ENCODE measurements around the gene TIMP2.
A peak's percentile ranks its signal among the peaks of the same experiment; 100 is the strongest.
"Not testable (repeated sequence)": the region's sequence is repeated elsewhere in the genome, so short reads cannot be mapped to it uniquely, and the experiment has no call there.

The TIMP2 gene

DNA sequence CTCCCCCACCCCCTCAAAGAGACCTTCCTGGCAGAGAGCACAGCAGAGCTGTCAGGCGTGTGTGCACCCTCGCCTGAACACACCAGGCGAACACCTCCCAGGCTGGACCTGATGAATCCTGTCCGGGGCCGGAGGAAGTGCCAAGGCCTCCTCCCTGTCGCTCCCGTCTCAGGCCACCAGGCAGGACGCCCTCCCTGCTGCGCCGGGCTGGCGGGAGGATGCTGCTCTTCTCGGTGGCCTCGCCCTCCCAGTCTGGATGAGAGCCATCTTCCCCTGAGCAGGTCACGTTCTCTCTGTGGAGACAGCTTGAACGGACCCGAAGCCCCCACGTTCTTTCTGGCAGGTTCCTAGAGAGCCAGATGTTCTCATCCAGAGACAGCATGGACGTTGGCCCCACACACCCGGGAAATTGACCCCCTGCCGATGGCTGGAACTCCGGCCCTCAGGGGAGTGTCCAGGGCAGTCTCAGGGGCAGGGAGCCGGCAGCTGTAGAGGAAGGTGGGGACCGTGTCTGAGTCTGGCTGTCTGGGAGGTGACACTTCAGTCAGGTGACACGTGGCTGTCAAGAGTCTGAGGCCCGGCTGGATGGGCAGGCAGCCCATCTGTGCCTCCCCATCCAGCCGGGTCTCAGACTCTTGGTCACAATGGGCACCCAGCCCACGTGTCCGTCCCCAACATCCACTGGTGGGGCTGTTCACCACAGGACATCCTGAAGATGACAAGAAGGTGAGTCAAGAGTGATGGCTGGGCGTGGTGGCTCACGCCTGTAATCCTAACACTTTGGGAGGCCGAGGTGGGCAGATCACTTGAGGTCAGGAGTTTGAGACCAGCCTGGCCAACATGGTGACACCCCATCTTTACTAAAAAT is 5.0 kb upstream of the TIMP2 start:
- no peak for DNase-seq

DNA sequence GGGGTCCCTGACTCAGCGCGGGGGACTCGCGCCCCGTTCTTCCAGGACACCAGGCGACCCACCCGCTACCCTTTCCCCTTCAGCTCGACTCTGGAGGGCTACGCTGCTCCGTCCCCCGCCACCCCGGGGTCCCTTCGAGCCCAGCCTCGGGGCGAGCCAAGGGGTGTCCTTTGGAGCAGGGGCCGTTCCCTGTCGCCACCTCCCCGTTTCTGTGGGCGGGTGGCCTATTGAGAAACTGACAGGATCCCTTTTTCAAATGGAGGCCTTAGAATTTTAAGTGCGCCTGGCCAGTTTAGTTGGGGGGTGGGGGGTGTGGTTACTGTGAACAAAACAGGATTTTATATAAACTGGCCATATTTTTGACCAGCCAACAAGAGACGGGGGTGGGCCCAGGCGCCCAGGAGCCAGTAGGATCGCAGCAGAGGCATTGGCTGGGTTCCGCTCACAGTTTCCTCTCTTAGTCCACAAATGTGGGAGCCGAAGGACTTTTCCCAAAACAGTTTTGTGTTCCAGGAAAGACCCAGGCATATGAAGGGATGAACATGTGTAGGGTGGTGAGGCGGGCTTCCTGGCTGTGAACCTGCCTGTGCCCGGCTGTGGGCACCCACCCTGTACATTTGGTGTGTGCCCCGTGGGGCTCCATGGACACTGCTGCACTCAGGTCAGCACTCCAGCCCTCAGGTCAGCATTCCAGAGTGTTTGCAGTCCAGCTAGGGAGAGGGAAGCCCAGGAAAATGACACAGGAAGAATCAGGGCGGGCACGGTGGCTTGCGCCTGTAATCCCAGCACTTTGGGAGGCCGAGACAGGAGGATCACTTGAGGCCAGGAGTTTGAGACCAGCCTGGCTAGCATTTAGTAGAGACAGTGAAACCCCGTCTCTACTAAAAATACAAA is 722 bp upstream of the TIMP2 start:
- peak; percentile 73 for DNase-seq

DNA sequence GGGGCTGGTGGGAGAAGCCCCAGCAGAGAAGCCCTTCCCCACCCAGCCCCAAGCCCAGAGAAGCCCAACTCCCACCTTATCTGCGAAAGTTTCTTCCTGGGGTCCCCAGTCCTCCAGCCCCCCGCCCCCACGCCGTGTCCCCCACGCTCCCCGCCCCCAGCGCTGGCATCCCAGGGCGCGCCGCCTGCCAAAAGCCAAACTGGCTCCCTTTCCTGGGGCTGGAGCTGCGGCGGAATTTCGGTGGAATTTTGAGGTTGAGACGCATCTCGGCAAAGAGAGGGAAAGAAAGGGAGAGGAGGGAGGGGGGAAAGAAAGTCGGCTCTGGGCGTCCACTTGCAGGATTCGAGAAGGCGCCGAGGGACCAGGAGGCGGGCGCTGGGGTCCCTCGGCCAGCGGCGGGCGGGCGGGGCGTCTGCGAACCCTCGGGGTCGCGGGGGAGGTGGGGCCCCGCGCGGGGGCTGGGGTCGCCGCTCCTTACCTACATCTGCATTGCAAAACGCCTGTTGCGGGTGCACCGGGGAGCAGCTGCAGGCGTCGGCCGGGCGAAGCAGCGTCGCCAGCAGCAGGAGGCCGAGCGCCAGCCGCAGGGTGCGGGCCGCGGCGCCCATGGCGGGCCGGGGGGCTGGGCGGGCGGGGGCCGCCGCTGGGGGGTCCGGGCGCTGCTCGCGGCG is 571 bp downstream of the TIMP2 start:
- peak; percentile 57 for DNase-seq

DNA sequence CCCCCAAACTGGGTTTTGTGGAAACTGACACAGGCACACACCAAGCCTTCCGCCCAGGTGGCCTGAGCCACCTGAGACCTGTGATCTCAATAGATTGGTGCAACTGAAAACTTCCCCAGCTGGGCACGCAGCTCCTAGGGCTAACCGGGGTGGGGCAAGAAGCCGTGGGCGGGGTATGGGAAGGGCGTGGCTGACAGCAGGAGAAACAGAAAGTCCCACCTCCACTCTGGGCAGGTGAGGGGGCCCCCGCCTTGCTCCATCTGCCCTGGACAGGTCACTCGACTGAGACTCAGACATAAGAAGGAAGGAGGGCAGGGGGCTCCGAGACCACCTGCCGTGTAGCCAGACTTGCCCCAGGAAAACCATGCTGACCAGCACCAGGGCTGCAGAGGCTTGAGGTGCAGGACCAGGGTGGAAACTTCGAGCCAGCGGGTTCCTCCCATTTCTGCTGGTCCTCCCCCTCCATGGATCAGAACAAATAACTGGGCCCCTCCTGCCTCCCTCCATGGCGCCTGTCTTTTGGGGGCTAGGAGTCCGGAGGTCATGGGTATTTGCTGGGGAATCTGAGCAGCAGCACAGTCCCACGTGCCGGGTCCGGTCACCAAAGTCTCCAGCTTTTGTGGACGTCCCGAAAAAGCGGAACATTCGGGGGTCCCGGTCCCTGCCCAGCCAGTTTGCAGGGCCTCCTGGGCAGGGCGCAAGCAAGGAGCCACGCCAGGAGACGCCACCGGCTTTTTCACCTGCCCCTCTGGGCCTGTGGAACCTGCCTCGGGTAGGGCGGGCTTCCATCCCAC is 1.3 kb downstream of the TIMP2 start:
- no peak for DNase-seq

DNA sequence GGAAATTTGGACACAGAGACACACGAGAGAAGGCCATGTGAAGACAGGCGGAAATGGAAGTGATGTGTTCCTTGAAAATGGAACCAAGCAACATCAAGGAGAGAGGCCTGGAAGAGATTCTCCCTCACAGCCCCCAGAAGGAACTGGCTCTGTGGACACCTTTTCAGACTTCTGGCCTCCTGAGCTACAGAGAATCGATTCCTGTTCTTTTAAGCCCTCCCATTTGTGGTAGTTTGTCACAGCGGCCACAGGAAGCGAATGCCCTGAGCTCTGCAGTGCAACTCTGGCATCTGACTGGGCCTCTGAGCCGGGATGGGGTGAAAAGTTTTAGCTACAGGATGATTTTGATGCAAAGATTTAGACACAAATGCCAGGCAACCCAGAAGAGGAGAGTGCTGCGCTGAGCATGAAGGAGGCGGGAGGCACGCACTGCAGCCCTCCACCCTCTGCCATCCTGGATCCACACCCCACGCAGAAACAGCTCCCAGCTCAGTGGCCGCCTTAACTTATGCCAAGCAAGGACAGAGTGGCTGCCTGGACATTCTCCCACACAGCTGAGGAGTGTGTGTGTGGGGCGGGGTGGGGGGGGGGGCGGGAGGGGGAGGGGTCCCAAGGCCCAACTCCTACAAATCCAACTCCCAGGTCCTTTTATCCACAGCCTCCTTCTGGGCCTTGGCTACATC is 2.2 kb downstream of the TIMP2 start:
- no peak for DNase-seq

DNA sequence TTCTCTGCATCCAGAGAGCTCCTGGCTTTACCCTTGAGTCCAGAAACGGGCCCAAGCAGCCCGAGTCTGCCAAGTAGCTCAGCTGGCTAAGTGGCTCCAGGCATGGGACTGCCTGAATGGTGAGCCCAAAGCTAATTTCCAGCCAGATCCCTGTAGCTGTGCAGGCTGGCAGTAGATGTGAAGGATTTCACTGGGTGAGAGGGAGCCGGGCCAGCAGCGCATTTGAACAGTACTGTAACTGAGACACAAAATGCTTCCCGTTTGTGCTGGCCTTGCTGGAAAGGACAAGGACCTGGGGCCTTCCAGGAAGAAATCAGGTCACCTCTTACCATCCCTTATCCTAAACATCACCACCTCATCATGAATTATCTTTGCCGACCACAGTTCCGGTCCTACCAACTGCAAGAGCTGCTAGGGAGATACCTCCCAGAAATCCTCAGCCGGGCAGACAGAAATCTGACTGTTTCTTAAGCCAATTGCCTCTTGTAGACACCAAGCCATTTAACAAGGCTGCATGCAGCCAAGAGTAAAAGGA is 3.7 kb downstream of the TIMP2 start:
- no peak for DNase-seq

DNA sequence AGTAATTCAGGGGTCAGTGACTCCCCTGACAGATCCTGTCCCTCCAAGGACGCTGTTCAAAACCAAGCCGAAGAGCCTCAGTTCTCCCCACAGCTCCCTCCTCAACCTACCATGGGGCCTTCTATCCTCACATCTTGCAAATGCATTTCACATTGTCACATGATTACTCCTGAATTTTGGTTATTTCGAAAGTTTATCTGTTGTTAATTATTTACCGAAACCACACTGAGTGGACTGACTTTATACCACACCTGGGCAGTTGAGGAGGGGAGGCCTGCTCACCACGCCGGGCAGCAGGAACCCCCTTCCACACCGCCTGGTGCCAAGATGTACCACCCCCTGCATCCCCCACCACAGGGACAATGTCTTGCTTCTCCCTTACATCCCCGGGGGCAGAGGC is 4.7 kb downstream of the TIMP2 start:
- DNase-seq, result no peak

DNA sequence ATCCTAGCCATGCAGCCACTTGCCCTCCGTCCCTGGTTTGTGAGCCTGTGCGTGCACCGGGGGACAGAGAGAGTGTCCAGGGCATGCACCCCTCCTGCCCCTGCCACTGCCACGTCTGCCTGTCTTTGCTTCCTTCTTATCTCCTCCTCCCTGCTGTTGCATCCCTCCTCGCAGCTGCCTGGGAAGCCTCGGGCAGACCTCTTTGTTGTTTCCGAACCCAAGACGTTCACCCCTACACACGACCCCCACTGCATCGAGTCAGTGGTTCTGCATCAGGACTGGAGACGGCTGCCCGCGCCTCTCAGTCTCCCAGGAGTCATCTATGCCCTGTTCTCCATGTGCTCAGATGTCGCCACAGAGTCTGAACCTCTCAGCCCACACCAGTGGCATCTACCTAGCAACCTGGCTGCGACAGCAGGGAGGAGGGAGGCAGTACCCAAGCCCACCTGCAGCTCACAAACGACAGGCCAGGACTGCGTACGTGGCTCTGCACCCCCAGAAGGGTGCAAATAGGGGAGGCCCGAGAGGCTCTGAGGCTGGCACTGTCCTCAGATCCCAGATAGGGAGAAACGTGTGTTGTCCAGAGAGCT is 5.2 kb downstream of the TIMP2 start:
- DNase-seq, result no peak

DNA sequence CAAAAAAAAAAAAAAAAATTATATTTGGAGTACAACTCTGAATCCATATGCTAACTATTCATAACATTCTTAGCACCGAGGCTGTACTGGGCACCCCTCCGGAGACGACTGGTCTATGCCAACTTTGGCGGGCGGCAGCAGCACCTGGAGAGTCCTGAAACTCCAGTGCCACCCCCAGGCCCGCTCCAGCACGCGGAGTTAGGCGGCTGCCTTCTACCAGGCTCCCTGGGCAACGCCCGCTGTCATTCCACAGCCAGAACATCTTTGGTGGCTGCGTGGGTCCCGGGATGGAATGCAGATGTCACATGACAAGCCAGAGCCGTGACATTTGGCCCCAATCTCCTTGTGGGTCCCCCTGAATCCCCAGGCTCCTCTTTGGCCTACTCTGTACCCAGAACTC is 6.2 kb downstream of the TIMP2 start:
- DNase-seq, result no peak

DNA sequence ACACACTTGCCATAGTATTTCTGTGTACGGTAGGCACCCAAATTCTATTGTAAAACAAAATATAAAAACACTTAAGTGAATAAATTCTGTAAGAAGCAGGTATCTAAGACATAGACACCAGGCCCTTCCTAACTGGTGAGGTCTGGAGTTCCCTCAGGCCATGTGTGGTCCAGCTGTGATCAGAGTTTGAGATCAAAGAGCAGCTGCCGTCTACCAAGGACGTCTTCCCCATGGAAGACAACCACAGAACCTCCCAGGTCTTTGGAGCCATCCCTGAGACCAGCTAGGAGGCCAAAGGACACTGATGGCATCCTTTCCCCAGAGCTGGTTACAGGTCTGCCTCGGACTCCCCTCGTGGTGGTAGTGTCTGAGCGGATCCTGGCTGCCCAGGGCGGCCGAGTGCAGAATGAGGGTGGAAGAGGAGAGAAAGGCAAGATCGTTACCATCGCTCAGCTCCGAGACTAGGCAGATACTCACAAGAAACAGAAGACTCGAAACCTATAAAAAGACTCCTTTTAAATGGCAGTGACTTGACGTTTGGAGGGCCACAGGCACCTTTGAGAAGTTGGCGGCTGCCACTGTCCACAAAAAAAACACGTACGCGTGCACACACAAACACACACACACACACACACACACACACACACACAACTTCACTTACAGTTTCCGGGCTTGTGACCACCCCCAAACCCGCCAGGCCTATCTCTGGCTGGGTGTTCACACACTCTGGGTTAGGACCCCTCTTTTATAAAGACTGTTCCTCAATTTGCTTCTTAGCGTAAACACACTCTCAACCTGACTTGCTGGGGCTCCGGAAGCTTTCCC is 7.5 kb downstream of the TIMP2 start:
- no peak for DNase-seq

DNA sequence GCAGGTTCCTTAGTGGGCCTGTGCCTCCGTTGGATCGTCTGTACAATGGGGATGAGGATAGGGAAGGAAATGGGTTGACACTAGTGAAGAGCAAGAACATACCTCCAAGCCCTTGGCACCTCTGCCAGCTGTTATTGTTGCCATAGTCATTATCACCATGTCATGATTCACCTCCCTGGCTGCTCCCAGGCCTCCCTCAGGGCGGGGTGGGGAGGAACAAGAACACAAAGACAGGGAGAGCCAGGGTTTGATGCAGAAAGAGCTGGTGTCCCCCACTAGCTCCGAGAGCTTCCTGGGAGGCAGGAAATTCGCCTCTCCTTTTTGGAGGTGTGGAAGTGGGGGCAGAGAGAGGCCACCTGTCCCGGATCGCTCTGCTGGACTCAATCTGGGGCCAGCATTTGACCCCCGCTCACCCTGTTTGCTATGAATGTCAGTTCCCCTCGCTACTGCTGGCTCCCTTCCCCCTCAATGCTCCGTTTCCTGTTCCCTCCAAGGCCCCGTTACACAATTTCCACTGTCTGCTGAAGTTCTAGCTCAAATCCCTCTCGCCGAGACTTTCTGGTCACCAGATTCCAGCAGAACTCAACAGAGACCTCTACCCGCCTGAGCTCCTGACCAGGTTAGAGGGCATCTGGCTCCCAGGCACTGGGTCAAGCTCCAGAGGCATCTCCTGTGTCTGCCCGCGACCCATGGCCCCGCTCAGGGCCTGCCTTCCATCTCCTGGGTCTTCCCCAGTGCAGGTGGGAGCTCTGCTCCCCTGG is 9.1 kb downstream of the TIMP2 start:
- peak; percentile 41 for DNase-seq

DNA sequence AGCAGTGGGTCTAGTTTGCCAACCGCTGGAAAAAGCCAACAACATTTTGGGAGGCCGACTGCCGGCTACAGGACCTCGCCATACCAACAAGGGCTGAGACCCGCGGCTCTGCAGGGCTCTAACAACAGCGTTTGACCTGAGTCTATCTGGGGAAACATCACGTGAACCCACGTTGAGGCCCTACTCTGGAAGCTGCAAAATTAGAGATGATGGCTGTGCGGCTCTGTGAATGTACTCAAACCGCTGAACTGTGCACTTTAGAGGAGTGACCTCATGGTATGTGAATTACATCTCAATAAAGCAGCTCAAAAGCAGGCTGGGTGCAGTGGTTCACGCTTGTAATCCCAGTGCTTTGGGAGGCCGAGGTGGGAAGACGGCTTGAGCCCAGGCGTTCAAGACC is 12.1 kb downstream of the TIMP2 start:
- DNase-seq, result no peak

DNA sequence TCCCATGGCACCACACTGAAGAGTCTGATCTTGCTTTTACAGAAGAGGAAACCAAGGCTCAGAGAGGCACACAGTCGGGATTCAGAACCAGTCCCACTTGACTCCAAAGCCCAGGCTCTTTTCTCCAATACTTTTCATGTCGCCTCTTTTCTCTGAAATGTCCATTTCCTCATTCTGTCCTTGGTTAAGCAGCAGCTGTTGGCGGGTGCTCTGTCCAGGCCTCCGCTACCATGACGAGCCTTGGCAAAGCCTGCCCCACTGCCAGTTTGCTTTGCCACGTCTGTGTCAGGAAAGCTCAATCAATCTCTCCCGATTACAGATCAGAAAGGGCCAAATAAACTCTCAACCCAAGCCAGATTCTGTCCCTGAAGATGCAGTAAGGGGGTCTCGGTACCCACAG is 13.1 kb downstream of the TIMP2 start:
- DNase-seq, result no peak

DNA sequence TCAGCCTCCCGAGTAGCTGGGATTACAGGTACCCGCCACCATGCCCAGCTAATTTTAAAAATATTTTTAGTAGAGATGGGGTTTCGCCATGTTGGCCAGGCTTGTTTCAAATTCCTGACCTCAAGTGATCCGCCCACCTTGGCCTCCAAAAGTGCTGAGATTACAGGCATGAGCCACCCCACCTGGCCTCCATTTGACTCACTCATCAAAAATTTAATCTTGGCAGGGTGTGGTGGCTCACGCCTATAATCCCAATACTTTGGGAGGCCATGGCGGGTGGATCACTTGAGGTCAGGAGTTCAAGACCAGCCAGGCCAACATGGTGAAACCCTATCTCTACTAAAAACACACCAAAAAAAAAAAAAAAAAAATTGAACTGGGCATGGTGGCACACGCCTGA is 13.6 kb downstream of the TIMP2 start:
- not testable (repeated sequence) for DNase-seq

DNA sequence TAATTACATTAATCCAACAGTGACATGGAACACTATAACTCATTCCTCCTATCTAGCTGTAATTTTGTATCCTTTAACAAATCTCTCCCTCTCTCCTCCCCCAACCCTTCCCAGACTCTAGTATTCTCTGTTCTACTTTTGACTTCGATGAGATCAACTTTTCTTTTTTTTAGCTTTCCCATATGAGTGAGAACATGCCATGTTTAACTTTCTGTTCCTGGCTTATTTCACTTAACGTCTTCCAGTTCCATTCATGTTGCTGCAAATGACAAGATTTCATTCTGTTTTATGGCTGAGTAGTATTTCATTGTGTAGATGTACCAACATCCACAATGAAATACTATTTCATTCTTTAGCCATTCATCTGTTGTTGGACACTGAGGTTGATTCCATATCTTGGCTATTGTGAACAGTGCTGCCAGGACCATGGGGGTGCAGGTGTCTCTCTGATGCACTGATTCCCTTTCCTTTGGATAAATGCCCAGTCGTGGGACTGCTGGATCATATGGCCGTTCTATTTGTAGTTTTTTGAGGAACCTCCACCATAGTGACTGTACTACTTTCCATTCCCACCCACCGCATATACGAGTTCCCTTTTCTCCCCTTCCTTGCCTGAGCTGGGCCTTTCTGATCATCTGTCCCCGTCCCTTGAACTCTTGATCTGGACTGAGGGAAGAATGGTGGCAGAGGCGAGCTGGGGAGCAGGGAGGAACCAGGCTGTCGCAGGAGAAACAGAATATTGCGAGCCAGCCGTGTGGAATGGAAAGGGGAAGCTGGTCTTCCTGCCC is 14.5 kb downstream of the TIMP2 start:
- no peak for DNase-seq

DNA sequence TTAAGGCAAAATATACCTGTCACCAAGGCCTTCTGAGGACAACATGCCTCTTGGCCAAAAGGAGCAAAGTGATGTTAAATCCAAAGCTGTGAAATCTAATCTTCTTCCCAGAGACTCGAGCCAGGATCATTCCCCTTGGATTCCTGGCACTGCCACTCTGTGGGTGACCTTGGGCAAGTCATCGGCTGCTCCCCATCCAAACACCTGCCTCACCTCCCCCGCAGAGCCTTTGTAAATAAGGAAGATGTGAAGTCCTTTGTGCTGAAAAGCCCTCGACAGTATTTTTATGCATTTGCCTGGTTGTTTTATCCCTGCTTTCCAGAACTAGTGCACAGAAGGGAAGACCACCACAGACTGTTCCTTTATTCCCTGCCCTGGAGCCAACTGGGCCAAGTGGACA is 16.8 kb downstream of the TIMP2 start:
- DNase-seq, result no peak

DNA sequence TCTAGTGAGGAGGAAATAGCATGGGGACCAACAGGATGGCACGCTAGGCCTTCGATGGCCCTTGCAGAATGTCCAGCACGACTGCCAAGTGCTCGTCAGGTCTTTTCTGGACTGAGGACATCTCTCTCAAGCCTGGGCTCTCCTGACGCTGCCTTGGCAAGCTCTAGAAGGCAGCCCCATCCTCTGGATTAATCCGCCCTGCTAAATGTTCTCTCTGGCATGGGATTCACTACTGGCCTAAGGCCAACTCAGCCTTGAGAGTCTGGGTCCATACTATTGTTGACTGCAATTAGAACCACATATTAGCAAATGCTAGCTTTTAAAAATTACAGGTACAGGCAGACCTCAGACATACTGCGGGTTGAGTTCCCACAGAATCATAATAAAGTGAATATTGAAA is 19.6 kb downstream of the TIMP2 start:
- no peak for DNase-seq

DNA sequence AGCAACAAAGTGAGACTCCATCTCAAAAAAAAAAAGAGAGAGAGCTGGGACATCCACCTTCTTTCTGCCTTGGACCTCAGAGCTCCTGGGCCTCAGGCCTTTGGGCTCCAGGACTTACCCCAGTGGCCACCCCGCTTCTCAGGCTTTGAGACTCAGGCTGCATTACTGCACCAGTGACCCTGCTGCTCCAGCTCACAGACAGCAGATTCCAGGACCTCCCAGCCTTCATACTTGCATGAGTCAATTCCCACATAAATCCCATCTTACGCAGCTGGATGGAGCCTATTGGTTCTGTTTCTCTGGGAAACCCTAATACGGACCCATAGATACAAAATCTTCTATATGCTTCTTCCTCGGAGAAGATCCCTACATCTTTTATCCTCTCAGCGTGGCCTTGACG is 20.1 kb downstream of the TIMP2 start:
- DNase-seq, result peak; percentile 38

DNA sequence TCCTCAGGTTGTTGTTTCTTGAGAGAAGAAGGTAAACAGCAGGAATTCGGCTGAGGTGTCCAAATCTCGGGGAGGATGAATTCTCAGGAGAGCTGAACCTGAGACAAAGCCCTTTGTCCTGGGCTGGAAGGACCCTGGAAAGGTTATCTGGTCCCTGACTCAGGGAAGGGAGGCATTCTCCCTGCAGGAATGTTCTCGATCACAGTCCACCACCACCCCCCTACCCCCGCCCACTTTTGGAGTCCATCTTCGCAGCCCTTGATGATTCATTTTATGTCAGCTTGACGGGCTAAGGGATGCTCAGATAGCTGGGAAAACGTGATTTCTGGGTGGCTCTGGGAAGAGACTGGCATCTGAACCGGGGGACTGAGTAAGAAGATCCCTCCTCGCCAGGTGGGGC is 20.8 kb downstream of the TIMP2 start:
- DNase-seq, result no peak
